HG03571 (cell line): ENCODE measurements around the gene UBR4.

Experiments
- ATAC-seq: cut with Tn5 transposase; IDR thresholded peaks from one replicate; pipeline ENCODE4 v1.9.1; 2021; ENCODE audit not compliant: unreplicated experiment

The UBR4 gene

GRCh38 chr1:19074361-19074901 lies 135.6 kb downstream of the UBR4 start:
- ATAC-seq = no peak

DNA sequence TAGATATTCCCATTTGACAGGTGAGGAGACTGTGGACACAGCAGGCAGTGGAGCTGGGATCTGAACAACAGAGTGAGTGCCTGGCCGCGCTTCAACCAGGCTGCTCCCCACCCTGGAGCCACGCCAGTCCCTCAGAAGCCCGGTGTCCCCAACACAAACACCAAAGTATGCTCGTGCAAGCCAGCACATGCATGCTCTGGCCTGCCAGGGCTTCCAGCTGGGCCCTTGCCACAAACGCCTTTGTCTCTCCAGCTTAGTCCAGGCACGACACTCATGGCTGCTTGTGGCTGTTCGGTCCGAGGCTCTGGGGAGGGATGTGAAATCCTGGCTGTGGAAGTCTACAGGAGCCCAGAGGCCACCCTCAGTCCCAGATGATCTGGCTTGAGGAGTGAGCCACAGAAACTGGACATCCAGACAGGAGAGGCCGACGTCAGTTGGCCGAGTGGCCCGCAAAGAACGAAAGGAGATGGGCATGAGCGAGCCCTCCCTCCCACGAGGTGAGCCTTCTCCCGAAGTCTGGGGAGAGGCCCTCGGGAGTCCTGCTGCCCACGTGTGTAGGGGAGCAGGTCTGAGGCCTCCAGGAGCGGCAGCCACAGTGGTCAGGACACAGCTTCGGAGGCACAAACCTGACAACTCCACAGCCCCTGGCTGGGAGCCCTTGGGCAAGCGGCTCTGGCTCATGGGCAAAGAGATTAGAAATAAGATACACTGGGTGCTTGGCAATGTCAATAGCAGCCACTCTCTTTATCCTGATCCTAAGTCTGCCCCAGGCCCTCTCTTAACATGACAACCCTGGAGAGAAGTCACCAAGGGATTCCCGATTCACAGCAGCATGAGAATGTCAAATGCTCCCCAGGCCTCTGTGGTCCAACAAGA lies 136.5 kb downstream of the UBR4 start:
- no peak for ATAC-seq

GRCh38 chr1:19072285-19072981 lies 137.6 kb downstream of the UBR4 start:
- ATAC-seq = no peak

DNA sequence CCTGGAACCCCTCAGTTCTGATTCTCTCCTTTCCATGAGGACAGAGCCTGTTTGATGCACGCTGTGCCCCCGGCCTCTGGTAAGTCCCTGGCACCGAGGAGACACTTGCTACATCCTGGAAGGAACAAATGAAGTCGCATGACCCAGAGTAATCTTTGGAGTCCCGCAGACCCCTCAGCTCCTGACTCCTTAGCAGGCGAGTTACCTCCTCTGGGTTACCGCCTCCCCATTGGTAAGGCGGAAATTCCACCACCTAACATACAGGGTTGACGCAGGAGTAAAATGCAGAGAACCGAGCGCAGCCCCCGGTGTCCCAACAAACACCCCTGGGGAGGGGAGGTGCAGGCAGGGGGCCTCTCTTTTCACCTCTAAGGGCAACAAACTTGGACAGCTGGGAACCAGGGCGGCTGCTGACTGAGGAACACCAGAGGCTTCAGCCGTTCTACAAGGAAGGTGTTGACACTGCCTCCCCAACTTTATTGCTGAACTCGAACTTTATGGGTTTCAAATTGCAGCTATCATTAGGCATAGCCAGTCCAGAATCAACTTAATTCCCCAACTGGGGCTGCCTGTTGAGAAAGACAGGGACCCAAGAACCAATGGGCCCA lies 138.3 kb downstream of the UBR4 start:
- no peak for ATAC-seq

DNA sequence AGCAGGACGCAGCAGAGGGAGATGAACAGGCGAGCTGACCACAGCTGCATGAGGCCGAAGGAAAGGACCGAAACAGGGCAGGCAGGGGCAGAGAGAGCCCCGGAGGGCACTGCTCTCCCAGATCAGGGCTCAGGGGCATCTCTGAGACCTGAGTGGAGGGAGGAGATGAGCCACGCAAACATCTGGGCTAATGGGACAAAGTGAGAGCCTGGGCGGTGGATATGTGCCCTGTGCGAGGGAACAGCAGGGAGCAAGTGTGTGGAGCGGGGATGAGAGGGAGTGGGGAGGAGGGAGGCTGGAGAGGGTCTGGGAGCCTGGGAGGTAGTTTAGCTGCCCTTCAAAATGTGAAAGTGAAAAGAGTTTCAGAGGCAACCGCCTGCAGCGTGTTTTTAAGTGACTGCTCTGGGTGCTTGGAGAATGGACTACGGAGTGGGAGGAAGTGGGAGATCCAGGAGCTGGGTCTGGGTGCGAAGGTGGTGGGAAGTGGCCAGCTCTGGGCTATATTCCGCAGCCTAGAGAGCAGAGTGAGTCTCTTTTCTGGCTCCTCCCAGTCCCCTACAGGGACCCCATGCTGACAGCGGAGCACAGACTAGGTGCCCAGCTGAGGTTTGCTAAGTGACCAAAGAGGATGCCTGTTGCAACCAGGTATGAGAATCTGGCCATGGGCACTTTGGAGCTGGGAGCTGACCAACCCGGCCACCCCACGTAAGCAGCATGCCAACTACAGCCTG lies 139.0 kb downstream of the UBR4 start:
- no peak for ATAC-seq

DNA sequence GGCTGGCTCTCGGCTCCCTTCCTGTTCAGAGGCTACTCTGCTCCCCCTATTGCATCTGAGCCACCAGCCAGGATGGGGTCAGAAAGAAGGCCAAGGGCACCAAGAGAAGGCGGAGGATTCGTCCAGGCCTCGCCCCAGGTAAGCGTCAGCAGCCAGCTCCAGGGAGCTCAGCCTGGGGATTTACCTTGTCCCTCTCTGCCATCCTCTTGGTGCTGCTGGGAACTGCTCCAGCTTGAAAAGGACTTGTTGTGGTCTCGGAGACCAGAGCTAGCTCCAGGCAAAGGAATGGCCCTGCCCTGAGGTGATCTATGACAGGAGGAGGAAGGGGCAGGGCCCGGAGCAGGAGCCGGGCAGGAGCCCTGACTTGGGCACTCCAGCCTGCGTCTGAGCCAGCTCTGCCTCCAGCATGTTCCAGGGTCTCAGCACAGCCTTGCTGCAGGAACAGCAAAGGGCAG lies 139.8 kb downstream of the UBR4 start:
- ATAC-seq = no peak

GRCh38 chr1:19068639-19069276 lies 141.3 kb downstream of the UBR4 start:
- no peak for ATAC-seq

- no peak for ATAC-seq
Observed at GRCh38 chr1:19067912-19068638, 142.0 kb downstream of the UBR4 start.

DNA sequence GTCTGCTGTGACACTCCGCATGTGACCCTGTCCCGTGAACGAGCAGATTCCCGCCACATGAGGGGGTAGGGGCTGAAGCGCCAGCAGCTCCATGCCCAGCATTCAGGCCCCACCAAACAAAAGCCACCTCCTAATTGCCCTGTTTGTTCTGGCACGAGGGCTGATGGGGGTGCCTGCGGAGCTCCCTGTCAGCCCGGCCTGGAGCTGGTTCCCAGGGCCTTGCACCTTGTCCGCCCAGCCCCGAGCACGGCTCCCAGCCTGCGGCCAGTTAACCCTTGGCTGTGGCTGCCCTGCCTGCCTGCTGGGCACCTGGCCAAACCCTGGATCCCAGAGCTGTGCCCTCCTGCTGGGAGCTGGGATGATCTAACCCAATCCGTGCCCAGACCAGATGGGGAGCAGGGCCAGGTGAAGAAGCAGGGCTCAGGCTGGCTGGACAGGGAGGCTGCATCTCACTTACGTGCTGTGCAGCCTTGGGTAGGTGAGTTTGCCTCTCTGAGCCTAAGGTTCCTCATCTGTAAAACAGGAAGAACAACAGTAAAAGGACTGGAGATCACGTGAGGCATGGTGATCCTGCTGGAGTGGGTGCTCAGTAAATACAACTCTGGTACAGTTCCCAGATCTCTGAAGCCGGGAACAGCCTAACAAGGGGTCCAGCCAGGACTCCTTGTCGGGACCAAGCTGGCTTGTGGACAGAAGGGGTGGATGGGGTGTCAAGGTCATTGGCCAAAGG lies 142.7 kb downstream of the UBR4 start:
- no peak for ATAC-seq

DNA sequence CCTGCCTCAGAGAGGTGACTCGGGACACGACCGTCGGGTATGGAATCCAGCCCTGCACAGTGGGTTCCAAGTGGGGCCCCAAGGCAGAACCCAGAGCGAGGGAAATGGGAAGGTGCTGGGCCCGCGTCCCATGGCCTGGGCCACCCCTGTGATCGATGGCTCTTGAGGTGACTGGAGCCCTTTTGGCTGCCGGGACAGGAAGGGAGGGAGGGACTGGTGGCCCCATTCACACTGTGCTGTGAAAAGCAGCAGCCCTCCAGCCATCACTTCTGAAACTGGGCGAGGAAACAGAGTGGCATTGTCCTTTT lies 143.2 kb downstream of the UBR4 start:
- ATAC-seq = no peak

GRCh38 chr1:19066248-19066873 lies 143.7 kb downstream of the UBR4 start:
- no peak for ATAC-seq

- ATAC-seq = no peak
Observed at GRCh38 chr1:19065526-19066247, 144.4 kb downstream of the UBR4 start.

GRCh38 chr1:19064906-19065450 lies 145.1 kb downstream of the UBR4 start:
- no peak for ATAC-seq

- ATAC-seq = no peak
Observed at GRCh38 chr1:19063122-19063521, 146.9 kb downstream of the UBR4 start.

GRCh38 chr1:19062258-19063029 lies 147.6 kb downstream of the UBR4 start:
- ATAC-seq = no peak

DNA sequence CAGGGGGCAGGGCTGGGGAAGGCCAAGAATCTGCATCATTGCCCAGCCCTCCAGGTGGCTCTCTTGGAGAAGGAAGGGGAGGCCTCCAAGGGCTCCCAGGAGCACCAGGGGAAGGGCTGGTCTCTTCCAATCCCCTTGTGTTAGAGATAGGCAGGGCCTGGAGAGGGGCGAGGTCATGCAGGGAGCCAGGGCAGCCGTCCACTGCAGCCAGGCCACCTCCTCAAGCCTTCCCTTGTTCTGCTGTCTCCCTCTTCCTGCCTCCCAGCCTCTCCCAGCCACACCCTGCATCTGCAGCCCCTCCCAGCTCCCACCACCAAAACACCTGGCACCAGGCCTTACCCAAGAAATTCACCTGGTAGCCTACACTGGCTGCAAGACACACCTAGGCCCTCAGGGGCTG lies 148.3 kb downstream of the UBR4 start:
- ATAC-seq = no peak

DNA sequence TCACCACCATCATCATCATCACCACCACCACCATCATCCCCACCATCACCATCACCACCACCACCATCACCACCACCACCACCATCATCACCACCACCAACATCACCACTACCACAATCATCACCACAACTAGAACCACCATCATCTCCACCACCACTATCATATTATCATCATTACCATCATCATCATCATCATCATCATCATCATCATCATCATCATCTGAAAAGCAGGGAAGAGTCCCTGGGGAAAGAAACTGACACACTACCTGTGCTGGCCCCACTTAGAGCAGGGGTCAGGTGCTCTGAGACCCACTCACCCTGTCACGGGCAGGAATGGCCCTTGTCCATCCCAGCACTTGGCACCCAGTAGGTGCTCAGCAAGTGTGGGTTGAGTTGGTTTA lies 148.7 kb downstream of the UBR4 start:
- no peak for ATAC-seq
